Esophagus muscularis mucosa (tissue), 4 donors: Measurements from ENCODE around the gene SORCS2. TPM values are rescaled to one million over a fixed set of nuclear protein-coding genes. Genes with fewer than 3 reads are reported as not detected.
A peak's percentile ranks its signal among the peaks of the same experiment; 100 is the strongest.

ENCODE experiments used
- DNase-seq: peaks from one replicate; pipeline ENCODE4 v3.0.0-alpha.2; 2017; ENCODE audit errors: extremely low spot score
- H3K27ac ChIP-seq, 4 donors: fragments of 200-600 bp; sonication (generic); replicated peaks in 1 of 4; 1 replicate in 3 of 4; 2 replicates in 1 of 4; pipeline ENCODE4 v1.5.1; 2016 to 2019; ENCODE audit warnings: mild to moderate bottlenecking in 1 of 4
- H3K27me3 ChIP-seq, 4 donors: fragments of 200-600 bp; sonication (generic); one replicate each; pipeline versions ENCODE4 v1.5.1 to v1.6.0; 2016 to 2019
- H3K36me3 ChIP-seq, 4 donors: fragments of 200-600 bp; sonication (generic); one replicate each; pipeline ENCODE4 v1.5.1; 2016 to 2019
- H3K4me1 ChIP-seq, 4 donors: fragments of 200-600 bp; sonication (generic); one replicate each; pipeline ENCODE4 v1.5.1; 2016 to 2019
- H3K4me3 ChIP-seq, 4 donors: fragments of 200-600 bp; sonication (generic); 1 replicate in 2 of 4; 2 replicates in 2 of 4; pipeline ENCODE4 v1.5.1; 2016 to 2019; ENCODE audit warnings: mild to moderate bottlenecking in 4 of 4, moderate library complexity in 1 of 4
- H3K9me3 ChIP-seq, 4 donors: fragments of 200-600 bp; sonication (generic); 1 replicate in 3 of 4; 2 replicates in 1 of 4; pipeline ENCODE4 v1.5.1; 2016 to 2019
- CTCF ChIP-seq, 3 experiments: fragments of 200-600 bp in 2 of 3; fragments of 450-650 bp in 1 of 3; sonication (generic) in 2 of 3; IDR thresholded peaks; one replicate each; pipeline ENCODE4 v1.5.1; 2017 to 2019; ENCODE audit warnings: antibody characterized with exemption in 3 of 3, mild to moderate bottlenecking in 2 of 3, moderate library complexity in 1 of 3
- EP300 ChIP-seq: sonication (generic); formaldehyde crosslinking; IDR thresholded peaks from one replicate; pipeline ENCODE4 v1.6.1; 2017; ENCODE audit warnings: antibody characterized with exemption
- POLR2A ChIP-seq: fragments of 450-650 bp; IDR thresholded peaks from one replicate; pipeline ENCODE4 v1.6.1; 2017; ENCODE audit warnings: antibody characterized with exemption, moderate library complexity, mild to moderate bottlenecking, low read depth
- POLR2AphosphoS5 ChIP-seq, 2 donors: sonication (generic); formaldehyde crosslinking; IDR thresholded peaks; one replicate each; pipeline ENCODE4 v1.6.1; 2017; ENCODE audit warnings: antibody characterized with exemption in 2 of 2
- WGBS: methylation state at CpG from one replicate; pipeline ENCODE4 v1.1.5; 2018; 5-methylcytosine and 5-hydroxymethylcytosine counted together
- intact Hi-C: fragments of 100-400 bp; cut with DNase I; formaldehyde crosslinking; loops from one replicate; pipeline ENCODE4 v1.15.1; 2023
- total RNA-seq, 4 donors: library from RNA; depleted of rRNA; stranded (reverse); fragments of >200 nt; gene quantifications; one replicate each; pipeline versions ENCODE4 v1.1.0 to v1.2.1, GENCODE V29; 2016

SORCS2 gene
- total RNA-seq, 4 donors from 2014 or later: 3.3 to 10.1 (median 4.3) TPM

- TF ChIP-seq POLR2A (no peak), EP300 (no peak), POLR2AphosphoS5 (IDR thresholded peaks at IDR 0.05) (no peak), CTCF (IDR thresholded peaks at IDR 0.05) (no peak)
- WGBS: 91% methylated on average over 4 of the region's 16 CpGs
- H3K4me1 ChIP-seq: peaks cover 9 to 53% (median 41%) of the 10 kb centered on the region in 4 donors
- H3K27ac ChIP-seq: no peak overlapping the region
- no peaks in the 10 kb centered on the region for H3K9me3 ChIP-seq
- H3K36me3 ChIP-seq: no peaks in the 10 kb centered on the region
- H3K27me3 ChIP-seq: no peaks in the 10 kb centered on the region
- no peak for DNase-seq
- intact Hi-C loops: loop anchor here (10.0 kb wide), 1 partner anchor 382 kb away; no protein-coding TSS in a partner anchor
- no peak overlapping the region for H3K4me3 ChIP-seq
Measured at GRCh38 chr4:7333024-7333780, 140.9 kb downstream of the SORCS2 start.

DNA sequence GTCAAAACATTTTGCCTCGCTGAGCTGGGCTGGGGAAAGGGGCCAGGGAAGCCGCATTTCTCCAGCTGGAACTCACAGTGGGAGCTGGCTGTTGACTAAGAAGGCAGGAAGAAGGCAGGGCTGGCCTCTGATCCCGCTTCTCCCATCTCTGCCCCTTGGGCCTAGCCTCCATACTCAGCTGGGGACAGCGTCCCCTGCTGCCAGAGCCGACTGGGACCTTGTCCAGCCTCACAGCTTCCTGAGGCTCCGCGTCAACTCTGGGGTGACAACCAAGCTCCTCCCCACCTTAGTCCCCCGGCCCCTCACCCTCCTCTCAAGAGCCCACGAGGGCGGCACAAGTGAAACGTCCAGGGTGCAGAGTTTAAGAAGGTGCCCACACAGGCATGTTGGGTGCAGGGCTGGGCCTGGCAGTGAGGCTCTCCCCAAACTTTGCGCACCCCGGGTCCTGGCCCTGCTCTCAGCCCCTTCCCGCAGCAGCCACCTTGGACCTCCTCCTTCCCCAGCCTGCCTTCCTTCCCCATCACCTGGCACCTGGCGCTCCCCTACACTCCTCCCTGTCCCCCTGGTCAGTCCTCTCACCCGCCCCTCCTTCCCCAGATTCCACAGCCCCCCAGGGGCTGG lies 141.6 kb downstream of the SORCS2 start:
- no peak for DNase-seq
- H3K27ac ChIP-seq: no peak overlapping the region
- H3K36me3 ChIP-seq: no peaks in the 10 kb centered on the region
- no peak overlapping the region for H3K4me3 ChIP-seq
- peaks cover 9 to 47% (median 34%) of the 10 kb centered on the region in 4 donors for H3K4me1 ChIP-seq
- intact Hi-C loops: loop anchor here (10.0 kb wide), 1 partner anchor 381 kb away; no protein-coding TSS in a partner anchor
- H3K27me3 ChIP-seq: no peaks in the 10 kb centered on the region
- TF ChIP-seq EP300: no peak
- no peak for TF ChIP-seq CTCF (IDR thresholded peaks at IDR 0.05)
- TF ChIP-seq POLR2A: no peak
- TF ChIP-seq POLR2AphosphoS5 (IDR thresholded peaks at IDR 0.05): no peak
- WGBS: 71% methylated on average over 16 of the region's 16 CpGs
- no peaks in the 10 kb centered on the region for H3K9me3 ChIP-seq

DNA sequence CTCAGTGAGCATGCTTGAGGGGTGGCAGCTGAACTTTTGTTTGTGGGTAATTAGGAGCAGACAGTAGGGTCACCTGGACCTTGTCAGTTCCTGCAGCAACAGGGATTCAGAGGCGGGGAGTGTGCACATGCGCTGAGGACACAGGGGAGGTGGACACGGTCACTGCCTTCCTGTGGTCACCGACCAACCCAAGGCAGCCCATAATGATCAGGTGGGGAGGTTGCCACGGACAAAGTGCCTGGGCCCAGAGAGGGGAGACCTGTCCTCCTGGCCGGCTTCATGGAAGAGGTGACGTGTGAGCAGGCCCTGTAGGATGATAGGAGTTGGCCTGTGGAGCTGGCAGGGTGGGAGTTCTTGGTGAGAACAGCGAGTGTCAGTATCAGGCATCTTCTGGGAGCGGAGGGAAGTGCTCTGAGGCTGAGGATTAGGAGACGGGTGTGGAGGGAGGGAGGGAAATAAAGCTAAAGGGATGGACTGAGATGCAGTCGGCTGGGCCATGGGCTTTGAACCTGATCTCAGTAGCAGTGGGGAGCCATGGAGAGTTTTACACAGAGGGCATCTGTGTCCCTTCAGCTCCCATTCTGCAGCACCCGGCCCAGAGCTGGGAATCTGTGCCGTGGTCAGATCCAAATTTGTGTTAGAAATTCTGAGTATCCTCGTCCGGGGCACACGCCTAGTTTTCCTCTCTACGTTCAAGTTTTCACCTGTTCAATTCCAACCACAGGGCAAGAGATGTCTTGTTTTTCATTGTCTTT lies 142.4 kb downstream of the SORCS2 start:
- H3K36me3 ChIP-seq: no peaks in the 10 kb centered on the region
- H3K27me3 ChIP-seq: no peaks in the 10 kb centered on the region
- 88% methylated on average over 17 of the region's 17 CpGs for WGBS
- no peak overlapping the region for H3K27ac ChIP-seq
- no peak overlapping the region for H3K4me3 ChIP-seq
- intact Hi-C loops: loop anchor here (5.0 to 10.0 kb wide), 2 partner anchors 142 to 380 kb away; partner anchors contain the start of gene SORCS2
- H3K9me3 ChIP-seq: peaks cover 0 to 4% (median 0%) of the 10 kb centered on the region in 4 donors
- TF ChIP-seq POLR2A: no peak
- TF ChIP-seq CTCF (IDR thresholded peaks at IDR 0.05): no peak
- no peak for TF ChIP-seq EP300
- no peak for TF ChIP-seq POLR2AphosphoS5 (IDR thresholded peaks at IDR 0.05)
- DNase-seq: no peak
- H3K4me1 ChIP-seq: peaks cover 4 to 42% (median 26%) of the 10 kb centered on the region in 4 donors

DNA sequence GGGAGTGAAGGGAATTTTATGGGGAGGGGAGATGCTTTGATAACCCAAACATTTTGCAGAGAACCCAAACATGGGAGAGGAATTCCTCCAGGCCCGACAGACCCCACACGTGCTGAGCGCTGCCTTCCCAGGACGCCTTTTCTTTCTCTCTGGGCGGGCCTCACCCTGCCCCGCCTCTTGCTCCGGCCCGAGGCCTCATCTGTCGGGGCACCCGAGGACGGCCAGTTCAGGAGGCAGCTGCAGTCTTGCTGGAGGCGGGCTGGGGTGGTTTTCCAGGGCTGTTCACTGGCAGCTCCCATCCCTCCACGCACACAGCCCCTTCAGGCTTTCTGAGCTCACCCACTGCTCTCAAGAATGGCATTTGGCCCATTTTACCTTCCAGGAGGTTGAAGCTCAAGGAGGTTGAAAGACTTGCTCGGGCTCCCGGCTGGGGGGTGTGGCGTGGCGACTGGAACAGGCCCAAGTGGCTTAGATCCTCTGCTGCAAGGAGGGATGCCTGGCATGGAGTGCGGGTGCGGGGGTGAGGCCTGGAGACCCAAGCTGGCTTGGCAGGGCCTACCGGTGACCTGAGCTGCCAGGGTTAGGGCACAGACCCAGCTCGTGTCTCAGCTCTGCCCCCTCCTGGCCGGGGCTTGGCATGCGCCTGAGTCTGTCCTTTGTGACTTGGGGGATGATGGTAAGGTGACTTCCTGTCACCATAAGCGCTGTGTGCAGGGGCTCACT lies 143.2 kb downstream of the SORCS2 start:
- peaks cover 4 to 42% (median 25%) of the 10 kb centered on the region in 4 donors for H3K4me1 ChIP-seq
- H3K27me3 ChIP-seq: no peaks in the 10 kb centered on the region
- H3K36me3 ChIP-seq: no peaks in the 10 kb centered on the region
- H3K9me3 ChIP-seq: peaks cover 0 to 4% (median 0%) of the 10 kb centered on the region in 4 donors
- intact Hi-C loops: loop anchor here (5.0 to 10.0 kb wide), 2 partner anchors 143 to 379 kb away; partner anchors contain the start of gene SORCS2
- DNase-seq: no peak
- H3K4me3 ChIP-seq: no peak overlapping the region
- H3K27ac ChIP-seq: no peak overlapping the region
- WGBS: 65% methylated on average over 12 of the region's 24 CpGs
- TF ChIP-seq CTCF (IDR thresholded peaks at IDR 0.05) (peak; percentile 58 to 71 (median 63)), EP300 (no peak)
